GM12874 (cell line): Measurements from ENCODE around the gene COL23A1.

Experiments
- CTCF ChIP-seq: IDR thresholded peaks from 2 replicates; pipeline ENCODE4 v1.5.1; 2011; ENCODE audit warnings: low read depth, mild to moderate bottlenecking, control low read depth, low read length, moderate library complexity; ENCODE audit not compliant: insufficient read depth

Gene COL23A1

GRCh38 chr5:178529080-178529479 lies 61.1 kb downstream of the COL23A1 start:
- TF ChIP-seq CTCF = no peak

GRCh38 chr5:178527458-178528307 lies 62.5 kb downstream of the COL23A1 start:
- TF ChIP-seq CTCF = no peak

- TF ChIP-seq CTCF = no peak
Observed at GRCh38 chr5:178526773-178527457, 63.3 kb downstream of the COL23A1 start.

- no peak for TF ChIP-seq CTCF
Observed at GRCh38 chr5:178525906-178526732, 64.1 kb downstream of the COL23A1 start.

- TF ChIP-seq CTCF = no peak
Observed at GRCh38 chr5:178524093-178524882, 65.9 kb downstream of the COL23A1 start.

GRCh38 chr5:178522361-178522760 lies 67.8 kb downstream of the COL23A1 start:
- TF ChIP-seq CTCF = no peak
